NCI-H146 treated with DMSO at 0.1 percent for 48 hours (cell line): ENCODE results near the gene COA1.
"Not testable (repeated sequence)": the region's sequence is repeated elsewhere in the genome, so short reads cannot be mapped to it uniquely, and the experiment has no call there.

Experiments
- DNase-seq: peaks from one replicate; lab custom pipeline; 2025; ENCODE audit not compliant: unreplicated experiment; lab: John Stamatoyannopoulos, UW

Gene COA1

GRCh38 chr7:43729924-43730248 lies 563 bp upstream of the COA1 start:
- DNase-seq = no peak

GRCh38 chr7:43727494-43727893 lies 1.8 kb downstream of the COA1 start:
- no peak for DNase-seq

GRCh38 chr7:43727003-43727402 lies 2.3 kb downstream of the COA1 start:
- no peak for DNase-seq

- DNase-seq = no peak
Measured at GRCh38 chr7:43726466-43726865, 2.9 kb downstream of the COA1 start.

GRCh38 chr7:43725251-43725650 lies 4.1 kb downstream of the COA1 start:
- no peak for DNase-seq

- no peak for DNase-seq
Measured at GRCh38 chr7:43723007-43723341, 6.3 kb downstream of the COA1 start.

GRCh38 chr7:43721193-43721806 lies 8.0 kb downstream of the COA1 start:
- DNase-seq = peak; percentile 3

- DNase-seq = no peak
Measured at GRCh38 chr7:43716598-43716997, 12.7 kb downstream of the COA1 start.

GRCh38 chr7:43715966-43716365 lies 13.4 kb downstream of the COA1 start:
- not testable (repeated sequence) for DNase-seq

GRCh38 chr7:43711503-43711902 lies 17.8 kb downstream of the COA1 start:
- DNase-seq = no peak

- not testable (repeated sequence) for DNase-seq
Measured at GRCh38 chr7:43708055-43708454, 21.3 kb downstream of the COA1 start.

GRCh38 chr7:43703573-43703972 lies 25.8 kb downstream of the COA1 start:
- no peak for DNase-seq

GRCh38 chr7:43702974-43703373 lies 26.3 kb downstream of the COA1 start:
- no peak for DNase-seq

- DNase-seq = no peak
Measured at GRCh38 chr7:43701929-43702328, 27.4 kb downstream of the COA1 start.

GRCh38 chr7:43701500-43701854 lies 27.8 kb downstream of the COA1 start:
- no peak for DNase-seq

- no peak for DNase-seq
Measured at GRCh38 chr7:43700646-43701499, 28.4 kb downstream of the COA1 start.

- peak; percentile 14 for DNase-seq
Measured at GRCh38 chr7:43700059-43700501, 29.2 kb downstream of the COA1 start.

- no peak for DNase-seq
Measured at GRCh38 chr7:43698460-43699255, 30.7 kb downstream of the COA1 start.

GRCh38 chr7:43697690-43698089 lies 31.6 kb downstream of the COA1 start:
- no peak for DNase-seq

- DNase-seq = no peak
Measured at GRCh38 chr7:43695365-43695764, 34.0 kb downstream of the COA1 start.

GRCh38 chr7:43694399-43694748 lies 34.9 kb downstream of the COA1 start:
- no peak for DNase-seq
